HCT116 (cell line): ENCODE measurements around the gene IL36G.

ENCODE experiments used
- POLR2A ChIP-seq: IDR thresholded peaks from 2 replicates; pipeline ENCODE4 v1.7.0; 2011; ENCODE audit warnings: borderline replicate concordance; ENCODE audit not compliant: insufficient read depth, insufficient read length; ENCODE audit errors: extremely low read depth
- TF ChIP-seq, protein P1 (sequence below), 3 experiments: fragments of 200-600 bp in 1 of 3; sonication (generic) in 1 of 3; IDR thresholded peaks in 2 of 3; conservative IDR thresholded peaks in 1 of 3; 2 replicates each; pipeline ENCODE4 v1.5.1; 2012 to 2017; ENCODE audit warnings: low read depth in 2 of 3, low read length in 2 of 3, antibody characterized with exemption in 1 of 3, borderline replicate concordance in 1 of 3, control low read depth in 1 of 3, mild to moderate bottlenecking in 1 of 3, mixed read lengths in 1 of 3, mixed run types in 1 of 3, moderate library complexity in 1 of 3; ENCODE audit not compliant: insufficient read depth in 1 of 3

GRCh38 chr2:112997151-112997550, 19.3 kb downstream of the IL36G start:
- no peak for TF ChIP-seq POLR2A
- TF ChIP-seq, protein P1, sequence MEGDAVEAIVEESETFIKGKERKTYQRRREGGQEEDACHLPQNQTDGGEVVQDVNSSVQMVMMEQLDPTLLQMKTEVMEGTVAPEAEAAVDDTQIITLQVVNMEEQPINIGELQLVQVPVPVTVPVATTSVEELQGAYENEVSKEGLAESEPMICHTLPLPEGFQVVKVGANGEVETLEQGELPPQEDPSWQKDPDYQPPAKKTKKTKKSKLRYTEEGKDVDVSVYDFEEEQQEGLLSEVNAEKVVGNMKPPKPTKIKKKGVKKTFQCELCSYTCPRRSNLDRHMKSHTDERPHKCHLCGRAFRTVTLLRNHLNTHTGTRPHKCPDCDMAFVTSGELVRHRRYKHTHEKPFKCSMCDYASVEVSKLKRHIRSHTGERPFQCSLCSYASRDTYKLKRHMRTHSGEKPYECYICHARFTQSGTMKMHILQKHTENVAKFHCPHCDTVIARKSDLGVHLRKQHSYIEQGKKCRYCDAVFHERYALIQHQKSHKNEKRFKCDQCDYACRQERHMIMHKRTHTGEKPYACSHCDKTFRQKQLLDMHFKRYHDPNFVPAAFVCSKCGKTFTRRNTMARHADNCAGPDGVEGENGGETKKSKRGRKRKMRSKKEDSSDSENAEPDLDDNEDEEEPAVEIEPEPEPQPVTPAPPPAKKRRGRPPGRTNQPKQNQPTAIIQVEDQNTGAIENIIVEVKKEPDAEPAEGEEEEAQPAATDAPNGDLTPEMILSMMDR (IDR thresholded peaks at IDR 0.05 in 2 of 3, conservative IDR thresholded peaks at IDR 0.05 in 1 of 3; ENCODE audit: borderline replicate concordance in 1 of 3, insufficient read depth in 1 of 3, low read depth in 2 of 3, low read length in 2 of 3), result no peak
